Hepatocyte (in vitro differentiated cells): ENCODE results near the gene PDZK1IP1. TPM values are rescaled to one million over a fixed set of nuclear protein-coding genes. Genes with fewer than 3 reads are reported as not detected.

Source experiments
- DNase-seq: peaks from one replicate; pipeline ENCODE4 v3.0.0-alpha.2; 2016; ENCODE audit warnings: low spot score
- H2AFZ ChIP-seq: fragments of 200-600 bp; sonication (generic); 2 replicates; pipeline ENCODE4 v1.6.0; 2016; ENCODE audit warnings: antibody characterized with exemption, mild to moderate bottlenecking
- H3K27ac ChIP-seq: fragments of 200-600 bp; sonication (generic); 2 replicates; pipeline ENCODE4 v1.5.1; 2016; ENCODE audit warnings: mild to moderate bottlenecking
- H3K27me3 ChIP-seq: fragments of 200-600 bp; sonication (generic); 2 replicates; pipeline ENCODE4 v1.6.1; 2016
- H3K36me3 ChIP-seq: fragments of 200-600 bp; sonication (generic); replicated peaks from 2 replicates; pipeline ENCODE4 v1.5.1; 2016; ENCODE audit warnings: low read depth; ENCODE audit not compliant: insufficient read depth
- H3K4me1 ChIP-seq: fragments of 200-600 bp; sonication (generic); 2 replicates; pipeline ENCODE4 v1.5.1; 2016; ENCODE audit warnings: mild to moderate bottlenecking, moderate library complexity; ENCODE audit not compliant: insufficient read depth
- H3K4me2 ChIP-seq: fragments of 200-600 bp; sonication (generic); 2 replicates; pipeline ENCODE4 v1.6.0; 2016
- H3K4me3 ChIP-seq: fragments of 200-600 bp; sonication (generic); 2 replicates; pipeline ENCODE4 v1.5.1; 2016; ENCODE audit warnings: mild to moderate bottlenecking
- H3K79me2 ChIP-seq: fragments of 200-600 bp; sonication (generic); 2 replicates; pipeline ENCODE4 v1.6.0; 2017; ENCODE audit warnings: mild to moderate bottlenecking
- H3K9me2 ChIP-seq: fragments of 200-600 bp; sonication (generic); replicated peaks from 2 replicates; pipeline ENCODE4 v1.6.0; 2017; ENCODE audit warnings: mild to moderate bottlenecking; ENCODE audit not compliant: insufficient read depth
- H3K9me3 ChIP-seq: fragments of 200-600 bp; sonication (generic); 2 replicates; pipeline ENCODE4 v1.5.1; 2016; ENCODE audit warnings: low read depth, mild to moderate bottlenecking
- H4K20me1 ChIP-seq: fragments of 200-600 bp; sonication (generic); 2 replicates; pipeline ENCODE4 v1.6.0; 2016; ENCODE audit warnings: mild to moderate bottlenecking; ENCODE audit not compliant: insufficient read depth, poor library complexity, severe bottlenecking
- EZH2 ChIP-seq: fragments of 200-600 bp; sonication (generic); IDR thresholded peaks from 2 replicates; pipeline ENCODE4 v1.6.1; 2016; ENCODE audit warnings: antibody characterized with exemption, mild to moderate bottlenecking, borderline replicate concordance
- EZH2phosphoT487 ChIP-seq: fragments of 200-600 bp; sonication (generic); IDR thresholded peaks from one replicate; pipeline ENCODE4 v1.6.1; 2018; ENCODE audit warnings: antibody characterized with exemption, mild to moderate bottlenecking, low read depth, moderate library complexity; ENCODE audit not compliant: unreplicated experiment, severe bottlenecking
- WGBS: methylation state at CpG from one replicate; pipeline ENCODE4 v1.1.6; 2016; ENCODE audit warnings: low lambda C conversion rate; ENCODE audit errors: missing lambda C conversion rate; 5-methylcytosine and 5-hydroxymethylcytosine counted together
- polyA plus RNA-seq: library from polyadenylated mRNA; unstranded; fragments of >200 nt; fragmentation: Nextera tagmentation; extraction: Ambion mirVana; gene quantifications from 2 replicates; pipeline ENCODE4 v1.2.1, GENCODE V29; 2016
- total RNA-seq: library from RNA; depleted of rRNA; stranded (reverse); fragments of >200 nt; gene quantifications from 2 replicates; pipeline ENCODE4 v1.2.3, GENCODE V29; 2014
- TF ChIP-seq, protein P1 (sequence below): fragments of 200-600 bp; sonication (generic); IDR thresholded peaks from 2 replicates; pipeline ENCODE4 v1.5.1; 2016; ENCODE audit warnings: antibody characterized with exemption, mild to moderate bottlenecking; ENCODE audit not compliant: poor library complexity

The PDZK1IP1 gene
- total and polyA plus RNA-seq, 2 experiments from 2014 or later, result 0.37 to 0.71 TPM

DNA sequence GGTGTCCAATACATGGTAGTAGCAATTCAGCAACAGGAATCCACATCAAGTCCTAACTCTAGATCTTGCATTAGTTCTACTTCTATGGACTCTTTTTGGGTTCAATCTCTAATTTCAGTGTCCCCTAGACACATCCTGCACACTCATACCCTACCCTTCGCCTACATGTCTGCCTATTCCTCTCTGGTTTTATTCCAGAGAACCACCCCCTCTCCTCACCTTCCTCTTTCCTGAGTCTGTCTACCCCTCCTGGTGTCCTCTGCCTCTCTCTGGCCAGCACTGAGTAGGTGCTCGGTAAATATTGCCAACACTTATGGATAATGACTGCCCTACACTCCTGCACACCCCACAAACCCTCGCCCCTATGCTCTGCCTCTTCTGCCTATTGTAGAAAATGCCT, 32.6 kb upstream of the PDZK1IP1 start:
- no peak overlapping the region for H3K27ac ChIP-seq
- TF ChIP-seq EZH2phosphoT487 (no peak), EZH2 (no peak)
- TF ChIP-seq, protein P1, sequence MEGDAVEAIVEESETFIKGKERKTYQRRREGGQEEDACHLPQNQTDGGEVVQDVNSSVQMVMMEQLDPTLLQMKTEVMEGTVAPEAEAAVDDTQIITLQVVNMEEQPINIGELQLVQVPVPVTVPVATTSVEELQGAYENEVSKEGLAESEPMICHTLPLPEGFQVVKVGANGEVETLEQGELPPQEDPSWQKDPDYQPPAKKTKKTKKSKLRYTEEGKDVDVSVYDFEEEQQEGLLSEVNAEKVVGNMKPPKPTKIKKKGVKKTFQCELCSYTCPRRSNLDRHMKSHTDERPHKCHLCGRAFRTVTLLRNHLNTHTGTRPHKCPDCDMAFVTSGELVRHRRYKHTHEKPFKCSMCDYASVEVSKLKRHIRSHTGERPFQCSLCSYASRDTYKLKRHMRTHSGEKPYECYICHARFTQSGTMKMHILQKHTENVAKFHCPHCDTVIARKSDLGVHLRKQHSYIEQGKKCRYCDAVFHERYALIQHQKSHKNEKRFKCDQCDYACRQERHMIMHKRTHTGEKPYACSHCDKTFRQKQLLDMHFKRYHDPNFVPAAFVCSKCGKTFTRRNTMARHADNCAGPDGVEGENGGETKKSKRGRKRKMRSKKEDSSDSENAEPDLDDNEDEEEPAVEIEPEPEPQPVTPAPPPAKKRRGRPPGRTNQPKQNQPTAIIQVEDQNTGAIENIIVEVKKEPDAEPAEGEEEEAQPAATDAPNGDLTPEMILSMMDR, result no peak
- H3K4me3 ChIP-seq, result no peak overlapping the region
- H3K4me1 ChIP-seq, result peaks cover 9% of the 10 kb centered on the region
- no peaks in the 10 kb centered on the region for H3K79me2 ChIP-seq
- no peaks in the 10 kb centered on the region for H4K20me1 ChIP-seq
- peaks cover 66% of the 10 kb centered on the region for H3K27me3 ChIP-seq
- H2AFZ ChIP-seq, result no peak overlapping the region
- no peaks in the 10 kb centered on the region for H3K9me2 ChIP-seq
- WGBS, result 94% methylated on average over 3 of the region's 3 CpGs
- H3K9me3 ChIP-seq, result no peaks in the 10 kb centered on the region
- no peak for DNase-seq
- H3K36me3 ChIP-seq, result no peaks in the 10 kb centered on the region
- H3K4me2 ChIP-seq, result no peak overlapping the region

DNA sequence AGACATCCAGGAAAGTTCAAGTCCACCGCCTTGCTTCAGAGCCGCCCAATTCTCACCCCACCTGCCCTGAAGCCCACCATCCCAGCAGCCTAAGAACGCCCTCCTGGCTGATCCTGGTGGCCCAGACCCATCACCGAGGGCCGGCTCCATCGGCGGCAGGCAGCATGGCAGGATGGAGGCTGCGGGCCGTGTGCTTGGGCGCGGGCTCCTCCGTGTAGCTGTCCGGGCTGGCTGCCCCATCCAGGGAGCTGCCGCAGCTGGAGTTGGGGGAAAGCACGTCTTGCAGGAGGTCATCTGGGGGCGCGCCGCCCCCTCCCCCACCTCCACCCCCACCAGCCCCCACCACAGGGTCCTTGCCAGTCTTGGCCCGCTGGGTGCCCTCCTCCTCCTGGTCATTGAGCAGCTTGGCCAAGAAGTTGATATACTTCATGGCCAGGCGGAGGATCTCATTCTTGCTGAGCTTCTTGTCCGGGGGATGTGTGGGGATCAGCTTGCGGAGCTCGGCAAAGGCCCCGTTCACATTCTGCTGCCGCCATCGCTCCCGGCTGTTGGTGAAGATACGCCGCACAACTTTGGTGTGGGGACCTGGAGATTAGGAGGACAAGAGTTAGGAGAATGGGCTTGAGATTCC, 29.9 kb upstream of the PDZK1IP1 start:
- Histone ChIP-seq H3K4me2 (no peak overlapping the region), H3K36me3 (no peaks in the 10 kb centered on the region), H3K4me1 (peaks cover 7% of the 10 kb centered on the region), H3K79me2 (no peaks in the 10 kb centered on the region), H3K27ac (no peak overlapping the region), H4K20me1 (no peaks in the 10 kb centered on the region), H3K9me3 (no peaks in the 10 kb centered on the region), H3K9me2 (no peaks in the 10 kb centered on the region), H3K27me3 (peaks cover 39% of the 10 kb centered on the region), H2AFZ (no peak overlapping the region), H3K4me3 (no peak overlapping the region)
- no peak for DNase-seq
- TF ChIP-seq, protein P1, result no peak
- TF ChIP-seq EZH2, result no peak
- no peak for TF ChIP-seq EZH2phosphoT487
- 93% methylated on average over 17 of the region's 29 CpGs for WGBS

DNA sequence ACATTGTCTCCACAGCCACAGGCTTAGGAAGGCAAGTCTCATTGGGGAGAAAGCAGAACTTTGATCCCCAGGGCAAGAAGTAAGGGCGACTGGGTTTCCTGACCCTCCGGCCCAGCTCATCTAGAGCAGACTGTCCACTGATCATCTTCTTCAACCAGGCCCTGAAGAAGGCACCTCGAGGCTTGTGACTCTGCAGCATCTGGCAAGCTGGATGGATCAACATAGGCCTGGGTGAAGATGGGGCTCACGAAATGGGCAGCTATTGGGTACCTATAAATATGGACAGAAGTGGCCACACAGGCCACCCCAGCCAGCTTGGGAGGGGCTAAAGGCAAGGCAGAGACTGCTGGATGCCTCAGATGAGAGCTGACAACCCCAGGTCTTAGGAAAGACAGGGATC, 29.2 kb upstream of the PDZK1IP1 start:
- no peaks in the 10 kb centered on the region for H4K20me1 ChIP-seq
- no peak overlapping the region for H3K4me3 ChIP-seq
- H3K4me2 ChIP-seq, result no peak overlapping the region
- peaks cover 7% of the 10 kb centered on the region for H3K4me1 ChIP-seq
- no peak overlapping the region for H2AFZ ChIP-seq
- H3K9me2 ChIP-seq, result no peaks in the 10 kb centered on the region
- H3K27me3 ChIP-seq, result peaks cover 32% of the 10 kb centered on the region
- 86% methylated on average over 4 of the region's 4 CpGs for WGBS
- H3K79me2 ChIP-seq, result no peaks in the 10 kb centered on the region
- no peaks in the 10 kb centered on the region for H3K9me3 ChIP-seq
- TF ChIP-seq, protein P1, result no peak
- TF ChIP-seq EZH2, result no peak
- TF ChIP-seq EZH2phosphoT487, result no peak
- H3K27ac ChIP-seq, result no peak overlapping the region
- no peaks in the 10 kb centered on the region for H3K36me3 ChIP-seq
- DNase-seq, result no peak
